HG03060 (cell line): ENCODE results near the gene DCP1A.

Source experiments
- ATAC-seq: cut with Tn5 transposase; IDR thresholded peaks from one replicate; pipeline ENCODE4 v1.9.1; 2021; ENCODE audit warnings: low read depth, moderate number of reproducible peaks; ENCODE audit not compliant: unreplicated experiment

DCP1A gene

DNA sequence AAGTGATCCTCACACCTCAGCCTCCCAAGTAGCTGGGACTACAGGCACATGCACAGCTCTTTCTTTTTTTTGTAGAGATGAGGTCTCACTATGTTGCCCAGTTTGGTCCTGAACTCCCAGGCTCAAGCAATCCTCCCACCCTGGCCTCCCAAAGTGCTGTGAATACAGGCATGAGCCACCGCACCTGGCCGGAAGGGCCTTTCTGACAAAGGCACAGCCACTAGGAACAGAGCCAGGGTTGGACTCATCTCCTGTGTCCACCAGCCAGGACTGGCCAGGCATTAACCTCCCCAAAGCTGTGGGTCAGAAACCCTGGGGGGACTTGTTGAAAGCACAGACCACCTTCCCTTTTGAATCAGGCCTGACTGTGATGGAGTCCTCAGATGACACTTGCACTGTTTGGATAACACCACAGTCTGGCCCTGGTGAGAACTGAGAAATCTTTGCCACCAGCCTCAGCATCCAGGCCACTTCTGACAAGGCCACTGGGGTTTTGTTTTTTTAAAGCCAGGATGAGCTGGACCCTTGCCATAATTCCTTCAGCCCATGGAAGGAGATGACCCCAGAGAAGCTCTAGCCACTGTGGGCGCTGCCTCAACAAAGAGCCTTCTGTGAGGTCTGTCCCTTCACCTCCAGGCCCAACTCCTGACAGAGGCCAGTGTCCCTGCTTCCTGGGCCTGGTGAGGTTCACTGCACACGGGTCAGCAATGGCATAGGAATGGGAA, 96.3 kb downstream of the DCP1A start:
- ATAC-seq = no peak

DNA sequence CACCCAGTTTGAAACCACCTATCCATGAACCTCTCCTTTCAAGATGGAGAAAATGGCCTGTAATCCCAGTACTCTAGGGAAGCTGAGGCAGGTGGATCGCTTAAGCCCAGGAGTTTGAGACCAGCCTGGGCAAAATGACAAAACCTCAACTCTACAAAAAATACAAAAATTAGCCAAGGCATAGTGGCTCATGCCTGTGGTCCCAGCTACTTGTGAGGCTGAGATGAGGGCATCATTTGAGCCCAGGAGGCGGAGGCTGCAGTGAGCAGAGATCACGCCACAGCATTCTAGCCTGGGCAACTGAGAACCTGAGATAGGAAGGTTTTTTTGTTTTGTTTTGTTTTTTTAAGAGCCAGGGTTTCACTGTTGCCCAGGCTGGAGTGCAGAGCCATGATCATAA, 96.9 kb downstream of the DCP1A start:
- no peak for ATAC-seq

DNA sequence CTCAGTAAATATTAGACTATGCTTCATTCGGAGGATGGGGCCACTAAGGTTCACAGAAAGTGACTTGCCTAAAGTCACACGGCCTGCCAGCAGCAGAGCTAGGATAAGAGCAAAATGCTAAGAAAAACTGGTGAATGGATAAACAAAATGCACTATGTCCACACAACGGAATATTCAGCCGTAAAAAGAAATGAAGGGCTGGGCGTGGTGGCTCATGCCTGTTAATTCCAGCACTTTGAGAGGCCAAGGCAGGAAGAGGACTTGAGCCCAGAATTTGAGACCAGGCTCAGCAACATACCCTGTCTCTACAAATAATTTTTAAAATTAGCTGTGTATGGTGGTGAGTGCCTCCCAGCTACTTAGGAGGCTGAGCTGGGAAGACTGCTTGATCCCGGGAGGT, 99.2 kb downstream of the DCP1A start:
- no peak for ATAC-seq

DNA sequence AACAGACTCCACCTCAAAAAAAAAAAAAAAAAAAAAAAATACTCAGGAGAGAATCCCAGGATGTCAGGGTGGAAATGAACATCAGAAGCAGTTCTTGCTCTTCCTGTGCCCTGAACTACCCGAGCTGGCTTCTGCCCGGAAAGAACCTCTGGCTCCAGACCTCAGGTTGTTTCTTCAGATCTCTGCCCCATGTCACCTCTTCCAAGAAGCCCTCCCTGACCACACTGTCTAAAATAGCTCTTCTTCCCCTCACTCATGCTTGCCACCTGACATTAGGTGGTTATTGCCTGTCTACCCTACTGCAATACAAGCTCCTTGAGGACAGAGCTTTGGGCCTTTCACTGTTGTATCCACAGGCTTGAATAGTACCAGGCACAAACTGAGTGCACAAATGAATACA, 99.7 kb downstream of the DCP1A start:
- ATAC-seq = no peak

- ATAC-seq = no peak
These were observed 103.1 kb downstream of the DCP1A start for GRCh38 chr3:53244271-53244670.

DNA sequence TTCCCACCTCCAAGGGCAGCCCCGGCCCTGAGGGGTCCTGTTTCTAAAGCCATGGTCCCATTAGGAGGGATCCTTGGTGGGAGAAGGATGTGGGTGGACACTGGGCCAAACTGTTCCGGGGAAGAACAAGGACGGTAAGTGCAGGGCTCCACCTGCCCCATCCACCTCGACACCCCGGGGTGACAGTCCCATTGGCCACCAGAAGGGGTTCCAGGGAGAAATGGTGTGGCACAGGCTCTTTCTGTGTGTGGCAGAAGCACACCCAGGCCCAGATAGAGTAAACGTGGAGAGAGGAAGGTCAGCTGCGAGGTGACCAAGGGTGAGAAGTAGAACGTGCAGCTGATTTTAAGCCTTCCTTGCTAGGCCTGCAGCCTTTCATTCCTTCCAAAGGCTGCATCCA, 103.6 kb downstream of the DCP1A start:
- no peak for ATAC-seq

DNA sequence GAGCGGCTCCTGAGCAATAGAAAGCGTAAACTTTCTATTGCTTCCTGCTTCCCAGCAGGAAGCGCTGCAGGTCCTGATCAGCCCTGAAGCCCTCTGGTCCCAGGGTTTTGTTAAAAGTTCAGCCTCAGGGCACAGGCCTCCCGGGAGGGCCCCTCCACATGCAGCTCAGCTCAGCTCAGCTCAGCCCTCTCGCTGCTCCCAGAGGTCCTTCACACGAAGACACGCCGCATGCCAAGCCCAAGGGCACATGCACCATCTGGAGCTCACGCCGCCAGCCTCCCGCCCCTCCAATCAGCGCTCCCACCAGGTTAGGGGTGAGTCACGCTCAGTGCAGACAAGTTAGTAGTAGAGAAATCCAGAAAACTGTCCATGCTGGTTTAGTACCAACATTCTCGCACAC, 104.2 kb downstream of the DCP1A start:
- ATAC-seq = no peak

- ATAC-seq = no peak
These were observed 104.7 kb downstream of the DCP1A start for GRCh38 chr3:53242642-53243041.

GRCh38 chr3:53242155-53242554, 105.2 kb downstream of the DCP1A start:
- ATAC-seq = no peak

- ATAC-seq = no peak
These were observed 106.1 kb downstream of the DCP1A start for GRCh38 chr3:53240989-53241972.

DNA sequence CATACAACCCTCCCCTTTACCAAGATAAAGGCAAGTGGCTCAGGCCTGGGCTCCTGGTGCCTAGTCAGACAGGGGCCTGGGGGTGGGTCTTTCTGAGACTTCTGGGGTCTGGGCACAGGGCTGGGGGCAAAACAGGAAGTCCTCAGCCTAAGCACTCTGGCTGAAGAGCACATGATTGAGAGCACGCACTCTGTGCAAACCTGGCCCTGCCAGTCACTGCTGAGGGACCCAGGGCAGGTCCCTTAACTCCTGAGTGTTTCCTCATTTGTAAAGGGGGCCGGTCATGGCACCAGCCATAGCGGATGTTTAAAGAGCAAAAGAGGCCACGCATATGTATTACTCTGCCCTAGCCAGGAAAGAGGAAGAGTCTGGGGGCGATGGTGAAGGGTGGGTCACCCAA, 107.5 kb downstream of the DCP1A start:
- no peak for ATAC-seq

- ATAC-seq = no peak
These were observed 108.5 kb downstream of the DCP1A start for GRCh38 chr3:53238886-53239285.

DNA sequence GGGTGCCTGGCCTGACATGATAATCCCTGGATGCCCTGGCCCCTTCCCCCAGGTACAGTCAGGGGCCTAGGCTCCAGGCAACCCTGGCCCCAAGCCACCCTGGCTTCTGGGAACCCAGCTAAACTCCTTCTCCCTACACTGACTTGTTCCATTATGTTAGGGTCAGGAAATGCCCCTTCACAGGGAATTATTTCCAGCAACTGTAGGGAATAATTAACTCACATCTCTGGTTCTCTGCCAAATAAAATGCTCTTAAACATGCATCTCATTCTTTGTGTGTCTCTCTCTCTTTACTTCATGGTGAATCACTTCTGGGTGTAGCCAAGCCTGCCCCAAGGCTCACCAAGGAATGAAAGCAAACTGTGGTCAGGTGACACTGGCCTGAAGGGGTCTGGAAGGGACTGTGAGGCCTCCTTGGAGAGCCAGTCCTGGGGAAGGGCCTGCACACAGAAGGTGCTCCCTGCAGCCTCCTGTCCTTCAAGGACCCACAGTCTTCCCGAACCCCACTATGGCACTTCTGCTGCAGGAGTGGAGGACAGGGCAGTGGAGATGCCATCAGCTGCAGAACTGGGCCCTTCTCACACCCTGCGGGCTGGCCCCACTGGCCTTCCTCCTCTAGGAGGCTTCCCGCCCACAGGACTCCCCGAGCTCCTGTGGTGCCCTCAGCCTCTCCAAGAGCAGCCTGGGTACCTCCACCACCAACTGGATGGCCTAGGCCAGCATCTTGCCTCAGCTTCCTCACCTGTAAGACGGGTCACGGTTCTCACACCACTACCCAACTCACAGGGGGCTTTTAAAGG, 109.1 kb downstream of the DCP1A start:
- no peak for ATAC-seq

DNA sequence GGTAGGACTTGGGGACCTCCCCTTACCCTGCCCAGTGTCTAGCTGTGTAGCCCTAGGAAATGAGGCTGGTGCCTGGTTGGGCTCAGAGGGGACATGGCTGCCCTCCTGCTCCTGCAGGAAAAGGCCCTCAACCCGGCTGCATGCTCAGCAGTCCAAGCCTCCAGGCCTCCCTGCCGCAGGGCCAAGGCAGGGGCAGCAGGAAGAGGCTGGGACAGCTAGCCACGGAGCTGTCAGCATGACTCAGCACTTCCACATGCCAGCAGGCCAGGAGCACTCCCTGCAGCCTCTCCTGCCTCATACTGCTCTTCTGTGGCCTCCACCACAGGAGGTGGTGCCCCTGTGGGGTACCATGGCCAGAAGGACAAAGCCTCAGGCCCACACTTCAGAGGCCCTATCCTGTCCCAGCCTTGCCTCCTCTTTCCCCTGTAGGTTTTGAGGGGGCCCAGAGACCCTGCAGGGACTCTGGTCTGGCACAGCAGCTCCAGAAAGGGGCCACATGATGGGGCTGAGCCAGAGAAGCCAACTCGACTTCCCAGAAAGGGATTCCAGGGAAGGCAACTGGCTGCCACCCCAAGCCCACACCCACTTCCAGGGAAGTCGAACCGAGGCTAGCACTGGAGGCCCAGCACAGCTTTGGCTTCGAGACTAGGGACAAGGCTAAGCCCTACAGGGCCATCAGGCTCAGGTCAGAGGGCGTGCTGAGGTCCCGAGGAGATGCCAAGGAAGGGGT, 111.1 kb downstream of the DCP1A start:
- no peak for ATAC-seq

DNA sequence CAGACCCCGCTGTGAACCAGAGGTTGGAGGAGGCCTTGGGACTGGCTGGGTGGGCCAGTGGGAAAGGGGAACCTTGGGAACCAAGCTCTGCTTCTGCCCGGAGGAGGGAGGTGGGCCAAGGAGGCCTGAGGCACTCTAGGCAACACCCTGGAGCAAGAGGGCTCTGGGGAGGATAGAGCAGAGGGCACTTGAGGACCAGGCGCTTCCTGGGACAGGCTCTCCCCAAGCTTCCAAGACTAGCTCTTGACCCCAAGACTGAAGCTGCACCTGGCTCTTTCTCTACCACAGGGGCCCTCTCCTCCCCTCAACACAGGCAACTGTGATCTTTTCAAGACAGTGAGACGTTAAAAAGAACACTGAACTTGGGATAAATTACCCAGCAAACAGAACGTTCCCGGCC, 111.8 kb downstream of the DCP1A start:
- no peak for ATAC-seq

DNA sequence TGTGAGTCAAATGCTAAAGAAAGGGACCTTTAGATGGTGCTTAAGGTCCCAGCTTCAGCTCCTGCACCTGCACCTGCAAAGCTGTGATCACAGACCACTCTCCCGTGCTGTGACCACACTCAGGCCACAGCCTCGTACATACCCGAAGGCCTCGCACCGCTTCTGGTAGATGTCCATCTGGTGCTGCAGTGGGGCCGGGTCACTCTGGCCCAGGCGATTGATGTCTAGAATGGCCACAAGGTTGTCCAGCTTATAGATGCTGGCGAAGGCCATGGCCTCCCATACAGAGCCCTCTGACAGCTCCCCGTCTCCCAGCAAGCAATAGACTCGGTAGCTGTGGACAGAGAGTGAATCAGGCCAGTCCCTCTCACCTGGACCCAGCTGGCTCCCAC, 112.5 kb downstream of the DCP1A start:
- no peak for ATAC-seq

DNA sequence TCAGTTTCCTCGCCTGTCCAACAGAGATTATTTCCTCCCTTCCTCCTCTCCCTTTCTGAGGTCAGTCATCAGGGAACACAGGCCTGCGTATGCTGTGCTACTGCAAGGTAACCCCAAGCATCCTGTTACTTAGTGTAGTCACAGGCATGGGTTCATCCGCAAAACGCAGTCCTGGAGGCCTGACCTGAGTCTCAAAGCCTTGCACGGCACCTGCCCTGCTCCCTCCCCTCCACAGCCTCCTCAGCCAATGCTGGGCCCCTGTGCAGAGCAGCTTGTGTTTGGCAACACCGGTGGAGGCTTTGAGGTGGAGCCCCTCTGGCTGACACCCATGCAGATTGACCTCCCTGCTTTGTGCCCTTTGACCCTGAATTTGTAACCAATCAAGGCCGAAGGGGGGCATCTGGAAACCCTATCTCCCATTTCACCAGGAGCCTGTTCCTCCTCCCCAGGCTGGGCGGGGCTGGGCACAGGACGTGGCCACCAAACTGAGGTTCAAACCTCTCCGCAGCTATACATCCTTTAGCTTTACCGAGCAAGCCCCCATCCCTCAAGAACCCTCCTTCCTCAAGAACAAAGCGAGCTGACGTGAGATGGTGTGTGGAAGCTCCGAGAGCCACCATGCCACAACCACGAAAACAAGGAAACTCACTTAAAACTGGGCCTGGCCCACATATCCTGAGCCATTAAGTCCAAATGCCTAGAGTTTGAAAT, 113.1 kb downstream of the DCP1A start:
- ATAC-seq = no peak
